ENCODE data around the gene CCL1.

GRCh38 chr17:34368946-34369500 lies 6.0 kb upstream of the CCL1 start:
- TF ChIP-seq CTCF (IDR thresholded peaks at IDR 0.05) (no peak), POLR2A (IDR thresholded peaks at IDR 0.05) (no peak)
